Hematopoietic multipotent progenitor cell treated with erythropoietin and hydrocortisone succinate and interleukin-3 and kit ligand, for 6 days (in vitro differentiated cells): Measurements from ENCODE around the gene TICAM1.

ENCODE experiments used
- DNase-seq: peaks from one replicate; pipeline ENCODE4 v3.0.0-alpha.2; 2015

TICAM1 gene

GRCh38 chr19:4768934-4769777 is 62.4 kb downstream of the TICAM1 start:
- DNase-seq, result peak; percentile 93
